K562 (cell line): ENCODE results near the gene ARHGAP33. TPM values are rescaled to one million over a fixed set of nuclear protein-coding genes. Genes with fewer than 3 reads are reported as not detected.
A peak's percentile ranks its signal among the peaks of the same experiment; 100 is the strongest.

Experiments used
- CCNT2 ChIP-seq: IDR thresholded peaks from 2 replicates; pipeline ENCODE4 v1.6.1; 2011; ENCODE audit warnings: borderline replicate concordance, low read depth, mild to moderate bottlenecking, moderate library complexity, mixed read lengths, low read length; ENCODE audit not compliant: insufficient read length; ENCODE audit errors: extremely low read depth
- CEBPB ChIP-seq: fragments of 450-650 bp; IDR thresholded peaks from 2 replicates; pipeline ENCODE4 v1.6.1; 2016; ENCODE audit warnings: missing genetic modification characterization, missing compliant biosample characterization
- CHD4 ChIP-seq: fragments of 200-600 bp; sonication (generic); IDR thresholded peaks from 3 replicates; pipeline ENCODE4 v1.6.1; 2012; ENCODE audit warnings: low read depth, mild to moderate bottlenecking, mixed read lengths, low read length, inconsistent platforms; ENCODE audit not compliant: insufficient read depth, insufficient replicate concordance, poor library complexity, severe bottlenecking
- GTF2E2 ChIP-seq: fragments of 200-800 bp; sonication (Bioruptor generic); IDR thresholded peaks from 2 replicates; pipeline ENCODE4 v1.6.1; 2016; ENCODE audit warnings: missing genetic modification characterization, missing compliant biosample characterization
- LCOR ChIP-seq: sonication (generic); formaldehyde crosslinking; IDR thresholded peaks from 2 replicates; pipeline ENCODE4 v1.8.0; 2022; ENCODE audit warnings: mild to moderate bottlenecking, missing genetic modification reagents
- MAFK ChIP-seq: IDR thresholded peaks from 2 replicates; pipeline ENCODE4 v1.6.1; 2011; ENCODE audit warnings: low read length, improper control_type of control experiment
- NBN ChIP-seq: fragments of 450-650 bp; IDR thresholded peaks from 2 replicates; pipeline ENCODE4 v1.6.1; 2016; ENCODE audit warnings: low read depth, mild to moderate bottlenecking
- RAD51 ChIP-seq: fragments of 450-650 bp; IDR thresholded peaks from 2 replicates; pipeline ENCODE4 v1.7.1; 2016; ENCODE audit warnings: low read depth, mild to moderate bottlenecking, borderline replicate concordance
- RHOXF2B ChIP-seq: fragments of 250-450 bp; sonication (Bioruptor Pico); conservative IDR thresholded peaks from 2 replicates; pipeline ENCODE4 v1.5.1; 2021
- SAP30 ChIP-seq: fragments of 200-600 bp; sonication (generic); IDR thresholded peaks from 2 replicates; pipeline ENCODE4 v1.6.1; 2012; ENCODE audit warnings: borderline replicate concordance, low read depth, mild to moderate bottlenecking, moderate library complexity, low read length, control low read depth, inconsistent platforms; ENCODE audit not compliant: insufficient read depth, poor library complexity, severe bottlenecking
- SRF ChIP-seq, 2 experiments: fragments of 250-450, 450-650 bp in 1 of 2; sonication (Bioruptor Pico) in 1 of 2; sonication (generic) in 1 of 2; formaldehyde crosslinking; IDR thresholded peaks; 2 replicates each; pipeline versions ENCODE4 v1.5.0 to v1.5.1; 2020 to 2022; ENCODE audit warnings: mild to moderate bottlenecking in 1 of 2, missing genetic modification reagents in 1 of 2
- SRSF9 ChIP-seq: fragments of 200-400 bp; formaldehyde crosslinking; IDR thresholded peaks from 2 replicates; pipeline ENCODE4 v1.6.1; 2017; ENCODE audit warnings: low read depth, low read length, borderline replicate concordance
- XRCC4 ChIP-seq: IDR thresholded peaks from one replicate; pipeline ENCODE4 v1.6.1; 2011; ENCODE audit not compliant: insufficient read depth, insufficient read length; ENCODE audit errors: extremely low read depth
- ZBTB7A ChIP-seq: IDR thresholded peaks from 2 replicates; pipeline ENCODE4 v1.6.1; 2011; ENCODE audit warnings: low read depth, mild to moderate bottlenecking, low read length, moderate library complexity, borderline replicate concordance; ENCODE audit not compliant: control insufficient read depth
- ZNF175 ChIP-seq: fragments of 200-800 bp; sonication (Bioruptor generic); IDR thresholded peaks from 2 replicates; pipeline ENCODE4 v1.6.1; 2016; ENCODE audit warnings: low read depth, mild to moderate bottlenecking, missing genetic modification characterization, missing compliant biosample characterization
- ZNF347 ChIP-seq: fragments of 450-650 bp; formaldehyde crosslinking; IDR thresholded peaks from 2 replicates; pipeline ENCODE4 v1.4.0; 2020; ENCODE audit warnings: low read depth, mild to moderate bottlenecking, moderate library complexity
- ZNF589 ChIP-seq: fragments of 200-800 bp; sonication (Bioruptor generic); IDR thresholded peaks from 2 replicates; pipeline ENCODE4 v1.6.1; 2016; ENCODE audit warnings: low read depth, missing genetic modification characterization, missing compliant biosample characterization
- ZNF699 ChIP-seq: fragments of 250-450 bp; sonication (Bioruptor Pico); IDR thresholded peaks from 2 replicates; pipeline ENCODE4 v1.8.0; 2021; ENCODE audit warnings: mild to moderate bottlenecking, moderate library complexity; ENCODE audit not compliant: insufficient replicate concordance
- polyA plus RNA-seq, 8 experiments: library from polyadenylated mRNA; depleted of rRNA in 4 of 8; stranded (reverse) in 5 of 8; unstranded in 3 of 8; fragments of >200 nt; fragmentation: Nextera tagmentation in 2 of 8; fragmentation: Illumina TruSeq in 1 of 8; extraction: Ambion mirVana in 2 of 8; extraction: Trizol in 1 of 8; gene quantifications; 2 replicates each; pipeline versions ENCODE4 v1.2.1 to v1.2.3, GENCODE V29; 2011 to 2014; ENCODE audit warnings: inconsistent platforms in 1 of 8, missing spikeins in 1 of 8
- total RNA-seq, 7 experiments: library from RNA; depleted of rRNA in 6 of 7; stranded (reverse); fragments of >200 nt in 6 of 7; fragmentation: Illumina TruSeq in 2 of 7; extraction: Trizol in 2 of 7; gene quantifications; 2 replicates each; pipeline versions ENCODE4 v1.2.1 to v1.2.3, GENCODE V29; 2011 to 2021; ENCODE audit warnings: low replicate concordance in 1 of 7
- TF ChIP-seq, protein P1 (sequence below): sonication (generic); formaldehyde crosslinking; IDR thresholded peaks from 2 replicates; pipeline ENCODE4 v1.8.0; 2022; ENCODE audit warnings: missing genetic modification reagents, mild to moderate bottlenecking, borderline replicate concordance
- TF ChIP-seq, protein P2 (sequence below): fragments of 250-450 bp; sonication (Bioruptor Pico); IDR thresholded peaks from 2 replicates; pipeline ENCODE4 v1.8.0; 2022; ENCODE audit warnings: moderate library complexity, mild to moderate bottlenecking, inconsistent platforms
- TF ChIP-seq, protein P3 (sequence below): IDR thresholded peaks from 2 replicates; pipeline ENCODE4 v1.6.1; 2012; ENCODE audit warnings: low read depth, low read length, improper control_type of control experiment, borderline replicate concordance

ARHGAP33 gene
- total and polyA plus RNA-seq, 9 of the 15 experiments (the other 6 are each of a cell fraction or from before 2014, with no cell fraction given), result 0.06 to 26.6 (median 1.6) TPM; not detected in 1

DNA sequence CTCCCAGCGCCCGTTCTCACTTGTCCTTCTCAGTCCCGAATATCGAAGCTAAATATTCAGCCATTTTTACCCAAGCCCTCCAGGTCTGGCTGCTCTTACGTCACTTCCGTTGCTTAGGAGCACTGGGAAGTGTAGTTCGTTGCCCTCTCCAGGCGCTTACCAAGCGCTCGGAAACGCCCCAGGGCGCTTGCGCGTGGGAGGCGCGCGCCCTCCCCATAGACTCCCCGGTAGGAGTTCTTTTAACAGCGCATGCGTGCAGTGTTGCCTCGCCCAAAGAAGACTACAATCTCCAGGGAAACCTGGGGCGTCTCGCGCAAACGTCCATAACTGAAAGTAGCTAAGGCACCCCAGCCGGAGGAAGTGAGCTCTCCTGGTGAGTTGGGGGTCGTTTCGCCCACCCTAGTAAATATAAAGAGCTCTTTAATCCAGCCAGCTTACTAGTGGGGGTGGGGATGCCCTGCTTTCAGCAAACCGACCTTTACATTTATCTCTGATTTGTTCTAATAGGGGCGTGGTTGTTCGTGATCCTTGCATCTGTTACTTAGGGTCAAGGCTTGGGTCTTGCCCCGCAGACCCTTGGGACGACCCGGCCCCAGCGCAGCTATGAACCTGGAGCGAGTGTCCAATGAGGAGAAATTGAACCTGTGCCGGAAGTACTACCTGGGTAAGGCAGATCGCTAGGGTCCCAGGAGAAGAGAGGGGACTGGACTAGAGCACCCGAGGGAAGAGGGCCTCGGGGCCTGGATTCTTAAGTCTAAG, 29.9 kb upstream of the ARHGAP33 start, which contains the start of the genes PSENEN and U2AF1L4 (continued):
- TF ChIP-seq SRSF9 (no peak), ZNF699 (CRISPR knock-in tag) (no peak), ZBTB7A (peak; percentile 70), SAP30 (peak; percentile 74), CEBPB (no peak), RAD51 (no peak), MAFK (no peak), RHOXF2B (CRISPR knock-in tag) (no peak), CCNT2 (no peak), ZNF347 (CRISPR knock-in tag) (no peak), ZNF175 (CRISPR knock-in tag) (no peak), NBN (no peak), LCOR (CRISPR knock-in tag) (no peak), GTF2E2 (tag) (0 out of 2 replicates have a peak, but pooled peaks have one; percentile 21), XRCC4 (no peak), CHD4 (no peak), SRF (CRISPR knock-in tag; IDR thresholded peaks at IDR 0.05) (no peak), ZNF589 (CRISPR knock-in tag) (no peak)
- TF ChIP-seq, protein P1, sequence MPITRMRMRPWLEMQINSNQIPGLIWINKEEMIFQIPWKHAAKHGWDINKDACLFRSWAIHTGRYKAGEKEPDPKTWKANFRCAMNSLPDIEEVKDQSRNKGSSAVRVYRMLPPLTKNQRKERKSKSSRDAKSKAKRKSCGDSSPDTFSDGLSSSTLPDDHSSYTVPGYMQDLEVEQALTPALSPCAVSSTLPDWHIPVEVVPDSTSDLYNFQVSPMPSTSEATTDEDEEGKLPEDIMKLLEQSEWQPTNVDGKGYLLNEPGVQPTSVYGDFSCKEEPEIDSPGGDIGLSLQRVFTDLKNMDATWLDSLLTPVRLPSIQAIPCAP, result 0 out of 2 replicates have a peak, but pooled peaks have one; percentile 43
- TF ChIP-seq, protein P2, sequence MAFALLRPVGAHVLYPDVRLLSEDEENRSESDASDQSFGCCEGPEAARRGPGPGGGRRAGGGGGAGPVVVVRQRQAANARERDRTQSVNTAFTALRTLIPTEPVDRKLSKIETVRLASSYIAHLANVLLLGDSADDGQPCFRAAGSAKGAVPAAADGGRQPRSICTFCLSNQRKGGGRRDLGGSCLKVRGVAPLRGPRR (CRISPR knock-in tag), result no peak
- TF ChIP-seq, protein P3, sequence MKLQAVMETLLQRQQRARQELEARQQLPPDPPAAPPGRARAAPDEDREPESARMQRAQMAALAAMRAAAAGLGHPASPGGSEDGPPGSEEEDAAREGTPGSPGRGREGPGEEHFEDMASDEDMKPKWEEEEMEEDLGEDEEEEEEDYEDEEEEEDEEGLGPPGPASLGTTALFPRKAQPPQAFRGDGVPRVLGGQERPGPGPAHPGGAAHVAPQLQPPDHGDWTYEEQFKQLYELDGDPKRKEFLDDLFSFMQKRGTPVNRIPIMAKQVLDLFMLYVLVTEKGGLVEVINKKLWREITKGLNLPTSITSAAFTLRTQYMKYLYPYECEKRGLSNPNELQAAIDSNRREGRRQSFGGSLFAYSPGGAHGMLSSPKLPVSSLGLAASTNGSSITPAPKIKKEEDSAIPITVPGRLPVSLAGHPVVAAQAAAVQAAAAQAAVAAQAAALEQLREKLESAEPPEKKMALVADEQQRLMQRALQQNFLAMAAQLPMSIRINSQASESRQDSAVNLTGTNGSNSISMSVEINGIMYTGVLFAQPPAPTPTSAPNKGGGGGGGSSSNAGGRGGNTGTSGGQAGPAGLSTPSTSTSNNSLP, result no peak
